Panc1 (cell line): ENCODE measurements around the gene PUSL1. TPM values are rescaled to one million over a fixed set of nuclear protein-coding genes. Genes with fewer than 3 reads are reported as not detected.
A peak's percentile ranks its signal among the peaks of the same experiment; 100 is the strongest.

Source experiments
- ATAC-seq: fragments of 200-7000 bp; cut with Tn5 transposase; 2 replicates; pipeline ENCODE4 v1.9.1; 2020; ENCODE audit warnings: mild to moderate bottlenecking, moderate library complexity
- BruUV-seq: library from RNA; stranded (reverse); fragments of 400-500 nt; replicated peaks from 2 replicates; lab custom pipeline; 2021; lab: Mats Ljungman, UMichigan
- CTCF ChIA-PET: fragments of 300-600 bp; sonication (Branson Sonifier 250); formaldehyde crosslinking; loops from one replicate; lab custom pipeline; 2022; ENCODE audit warnings: antibody characterized with exemption; lab: Charles Lee
- POLR2A ChIA-PET: fragments of 300-600 bp; sonication (Branson Sonifier 250); formaldehyde crosslinking; loops from one replicate; lab custom pipeline; 2022; ENCODE audit warnings: antibody characterized with exemption; lab: Charles Lee
- DNase-seq: peaks from one replicate; pipeline ENCODE4 v3.0.0-alpha.2; 2010; ENCODE audit warnings: low read depth, low spot score
- H3K27ac ChIP-seq: 2 replicates; pipeline ENCODE4 v1.5.1; 2011; ENCODE audit warnings: mild to moderate bottlenecking, low read length, inconsistent platforms
- H3K27me3 ChIP-seq: fragments of 200-500 bp; sonication (Bioruptor generic); 2 replicates; pipeline ENCODE4 v1.6.0; 2014; ENCODE audit warnings: low read length, inconsistent platforms; ENCODE audit not compliant: control insufficient read depth, insufficient read depth
- H3K36me3 ChIP-seq: fragments of 200-500 bp; sonication (Bioruptor generic); 2 replicates; pipeline ENCODE4 v1.5.1; 2014; ENCODE audit warnings: inconsistent platforms, mild to moderate bottlenecking, low read length, moderate library complexity; ENCODE audit not compliant: control insufficient read depth, insufficient read depth
- H3K4me1 ChIP-seq: 2 replicates; pipeline ENCODE4 v1.5.1; 2011; ENCODE audit warnings: inconsistent platforms, mild to moderate bottlenecking, low read length, moderate library complexity; ENCODE audit not compliant: control insufficient read depth, insufficient read depth
- H3K4me3 ChIP-seq, 2 experiments: 2 replicates each; pipeline ENCODE4 v1.5.1; 2011 to 2012; ENCODE audit warnings: low read depth in 2 of 2, low read length in 2 of 2, mild to moderate bottlenecking in 2 of 2, inconsistent platforms in 1 of 2, moderate library complexity in 1 of 2
- H3K9me3 ChIP-seq: fragments of 200-500 bp; sonication (Bioruptor generic); 2 replicates; pipeline ENCODE4 v1.5.1; 2014; ENCODE audit warnings: low read depth, mild to moderate bottlenecking, inconsistent platforms, low read length, moderate library complexity; ENCODE audit not compliant: control insufficient read depth, insufficient read depth
- CTCF ChIP-seq: fragments of 450-650 bp; IDR thresholded peaks from 2 replicates; pipeline ENCODE4 v1.5.1; 2017; ENCODE audit warnings: mild to moderate bottlenecking
- POLR2AphosphoS5 ChIP-seq: IDR thresholded peaks from 2 replicates; pipeline ENCODE4 v1.6.1; 2012; ENCODE audit warnings: mild to moderate bottlenecking, low read depth, low read length, moderate library complexity
- SIN3A ChIP-seq: IDR thresholded peaks from 2 replicates; pipeline ENCODE4 v1.6.1; 2012; ENCODE audit warnings: low read depth, mild to moderate bottlenecking, low read length, moderate library complexity, borderline replicate concordance; ENCODE audit not compliant: insufficient read depth
- TCF7L2 ChIP-seq: IDR thresholded peaks from 2 replicates; pipeline ENCODE4 v1.6.1; 2011; ENCODE audit warnings: mild to moderate bottlenecking, low read depth, low read length, inconsistent platforms
- in situ Hi-C: cut with HindIII; loops from 2 replicates; pipeline ENCODE4 v1.10.0; 2016; ENCODE audit warnings: low sequenced_read_pairs, low pct_unique_long_range_greater_than_20kb
- intact Hi-C: fragments of 100-400 bp; cut with micrococcal nuclease; formaldehyde crosslinking; loops from one replicate; pipeline ENCODE4 v1.10.0; 2022; ENCODE audit not compliant: unreplicated experiment
- total RNA-seq: library from RNA; stranded (reverse); gene quantifications from one replicate; pipeline ENCODE4 v1.2.1, GENCODE V29; 2021; ENCODE audit not compliant: unreplicated experiment
- TF ChIP-seq, protein P1 (sequence below), 2 experiments: IDR thresholded peaks; 2 replicates each; pipeline ENCODE4 v1.6.1; 2011 to 2012; ENCODE audit warnings: low read depth in 2 of 2, control low read depth in 1 of 2, low read length in 1 of 2, mild to moderate bottlenecking in 1 of 2, moderate library complexity in 1 of 2; ENCODE audit not compliant: insufficient read depth in 1 of 2

The PUSL1 gene
- total RNA-seq, 1 experiment from 2014 or later: 46.9 TPM

- in situ Hi-C loops (no loop called here), intact Hi-C loops (no loop called here)
- Histone ChIP-seq H3K27ac (peak overlapping the region; percentile 93), H3K27me3 (no peaks in the 10 kb centered on the region), H3K9me3 (no peaks in the 10 kb centered on the region), H3K36me3 (no peaks in the 10 kb centered on the region; the same call in 1 of the 2 replicates), H3K4me1 (peaks cover 40% of the 10 kb centered on the region), H3K4me3 (peak overlapping the region in 1 of 2 experiments; percentile 85; a peak in 2 of 4 replicates)
- POLR2A ChIA-PET: no interaction called here
- peak; percentile 84 for DNase-seq
- CTCF ChIA-PET: interaction anchor here (2.2 kb wide), 1 partner anchor 27 kb away, joined by 8 read pairs; no protein-coding TSS in a partner anchor
- BruUV-seq: no TSS peak
- peak; percentile 88 for TF ChIP-seq CTCF
- TF ChIP-seq POLR2AphosphoS5: no peak
- TF ChIP-seq, protein P1, sequence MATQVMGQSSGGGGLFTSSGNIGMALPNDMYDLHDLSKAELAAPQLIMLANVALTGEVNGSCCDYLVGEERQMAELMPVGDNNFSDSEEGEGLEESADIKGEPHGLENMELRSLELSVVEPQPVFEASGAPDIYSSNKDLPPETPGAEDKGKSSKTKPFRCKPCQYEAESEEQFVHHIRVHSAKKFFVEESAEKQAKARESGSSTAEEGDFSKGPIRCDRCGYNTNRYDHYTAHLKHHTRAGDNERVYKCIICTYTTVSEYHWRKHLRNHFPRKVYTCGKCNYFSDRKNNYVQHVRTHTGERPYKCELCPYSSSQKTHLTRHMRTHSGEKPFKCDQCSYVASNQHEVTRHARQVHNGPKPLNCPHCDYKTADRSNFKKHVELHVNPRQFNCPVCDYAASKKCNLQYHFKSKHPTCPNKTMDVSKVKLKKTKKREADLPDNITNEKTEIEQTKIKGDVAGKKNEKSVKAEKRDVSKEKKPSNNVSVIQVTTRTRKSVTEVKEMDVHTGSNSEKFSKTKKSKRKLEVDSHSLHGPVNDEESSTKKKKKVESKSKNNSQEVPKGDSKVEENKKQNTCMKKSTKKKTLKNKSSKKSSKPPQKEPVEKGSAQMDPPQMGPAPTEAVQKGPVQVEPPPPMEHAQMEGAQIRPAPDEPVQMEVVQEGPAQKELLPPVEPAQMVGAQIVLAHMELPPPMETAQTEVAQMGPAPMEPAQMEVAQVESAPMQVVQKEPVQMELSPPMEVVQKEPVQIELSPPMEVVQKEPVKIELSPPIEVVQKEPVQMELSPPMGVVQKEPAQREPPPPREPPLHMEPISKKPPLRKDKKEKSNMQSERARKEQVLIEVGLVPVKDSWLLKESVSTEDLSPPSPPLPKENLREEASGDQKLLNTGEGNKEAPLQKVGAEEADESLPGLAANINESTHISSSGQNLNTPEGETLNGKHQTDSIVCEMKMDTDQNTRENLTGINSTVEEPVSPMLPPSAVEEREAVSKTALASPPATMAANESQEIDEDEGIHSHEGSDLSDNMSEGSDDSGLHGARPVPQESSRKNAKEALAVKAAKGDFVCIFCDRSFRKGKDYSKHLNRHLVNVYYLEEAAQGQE (IDR thresholded peaks at IDR 0.05; ENCODE audit: insufficient read depth in 1 of 2, low read depth in 2 of 2, low read length in 1 of 2): peak in 1 of 2 experiments; percentile 5; a peak in 1 of 4 replicates
- peak; percentile 74 for ATAC-seq
Measured at GRCh38 chr1:1344655-1345361, 36.4 kb downstream of the PUSL1 start.

DNA sequence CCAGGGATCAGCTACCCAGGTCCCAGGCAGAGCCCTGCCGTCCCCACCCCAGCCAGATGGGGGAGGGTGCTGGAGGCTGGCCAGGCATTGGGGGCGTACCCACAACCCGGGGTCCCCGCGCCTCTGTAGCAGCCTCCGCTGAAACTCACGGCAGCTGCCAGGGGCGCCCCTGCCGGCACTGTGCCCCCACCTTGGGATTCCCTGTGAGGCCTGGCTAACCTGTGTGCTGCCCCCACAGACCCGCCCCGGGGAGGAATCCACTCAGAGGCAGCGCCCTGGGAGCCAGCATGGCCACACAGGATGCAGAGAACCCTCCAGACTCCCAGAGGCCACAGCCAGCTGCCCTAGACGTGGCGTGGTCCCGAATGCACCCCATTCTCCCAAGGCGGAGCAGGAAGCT is 37.0 kb downstream of the PUSL1 start:
- ATAC-seq: peak; percentile 3
- no peaks in the 10 kb centered on the region for H3K27me3 ChIP-seq
- H3K9me3 ChIP-seq: no peaks in the 10 kb centered on the region
- no TSS peak for BruUV-seq
- H3K4me3 ChIP-seq: peak overlapping the region in 1 of 2 experiments; percentile 85; a peak in 2 of 4 replicates
- in situ Hi-C loops: no loop called here
- no peak for DNase-seq
- peak overlapping the region; percentile 93 for H3K27ac ChIP-seq
- peaks cover 40% of the 10 kb centered on the region for H3K4me1 ChIP-seq
- H3K36me3 ChIP-seq: no peaks in the 10 kb centered on the region; the same call in 1 of the 2 replicates
- intact Hi-C loops: no loop called here
- CTCF ChIA-PET: interaction anchor here (2.2 kb wide), 1 partner anchor 27 kb away, joined by 8 read pairs; no protein-coding TSS in a partner anchor
- POLR2A ChIA-PET: no interaction called here
- no peak for TF ChIP-seq SIN3A
- TF ChIP-seq, protein P1 (IDR thresholded peaks at IDR 0.05; ENCODE audit: insufficient read depth in 1 of 2, low read depth in 2 of 2, low read length in 1 of 2): no peak
- TF ChIP-seq POLR2AphosphoS5: no peak
- no peak for TF ChIP-seq CTCF
- no peak for TF ChIP-seq TCF7L2
